Type B pancreatic cell (in vitro differentiated cells): ENCODE measurements around the gene MBTD1. TPM values are rescaled to one million over a fixed set of nuclear protein-coding genes. Genes with fewer than 3 reads are reported as not detected.
"Not testable (repeated sequence)": the region's sequence is repeated elsewhere in the genome, so short reads cannot be mapped to it uniquely, and the experiment has no call there.

ENCODE experiments used
- DNase-seq: peaks from one replicate; pipeline ENCODE4 v3.0.0; 2021; ENCODE audit warnings: mixed read lengths; ENCODE audit not compliant: unreplicated experiment; ENCODE audit errors: extremely low spot score
- H3K27ac Mint-ChIP-seq: 2 replicates; pipeline ENCODE4 v1.8.0; 2021; ENCODE audit warnings: mild to moderate bottlenecking, mixed read lengths
- H3K27me3 Mint-ChIP-seq: 2 replicates; pipeline ENCODE4 v1.8.0; 2021; ENCODE audit warnings: mixed read lengths
- H3K36me3 Mint-ChIP-seq: 2 replicates; pipeline ENCODE4 v1.8.0; 2021; ENCODE audit warnings: mixed read lengths
- H3K4me1 Mint-ChIP-seq: one replicate; pipeline ENCODE4 v1.8.0; 2021; ENCODE audit warnings: mixed read lengths; ENCODE audit not compliant: unreplicated experiment
- H3K4me3 Mint-ChIP-seq: 2 replicates; pipeline ENCODE4 v1.8.0; 2021; ENCODE audit warnings: mild to moderate bottlenecking, mixed read lengths
- H3K9me3 Mint-ChIP-seq: 2 replicates; pipeline ENCODE4 v1.8.0; 2021; ENCODE audit warnings: mixed read lengths
- CTCF ChIP-seq: fragments of 200-600 bp; sonication (generic); conservative IDR thresholded peaks from 2 replicates; pipeline ENCODE4 v1.5.0; 2021; ENCODE audit warnings: antibody characterized with exemption, mild to moderate bottlenecking
- total RNA-seq: library from RNA; stranded (reverse); gene quantifications from 2 replicates; pipeline ENCODE4 v1.2.1, GENCODE V29; 2021; ENCODE audit warnings: low replicate concordance

The MBTD1 gene
- total RNA-seq, 1 donor from 2014 or later = 35.9 TPM

- DNase-seq = no peak
- Mint-ChIP-seq H3K9me3 (no peaks in the 10 kb centered on the region), H3K27ac (no peak overlapping the region), H3K4me1 (no peaks in the 10 kb centered on the region), H3K4me3 (no peak overlapping the region), H3K27me3 (no peaks in the 10 kb centered on the region), H3K36me3 (peaks cover 34% of the 10 kb centered on the region)
- TF ChIP-seq CTCF = no peak
Measured at GRCh38 chr17:51287412-51287811, 27.6 kb upstream of the MBTD1 start.

- no peak overlapping the region for H3K4me3 Mint-ChIP-seq
- H3K27ac Mint-ChIP-seq = no peak overlapping the region
- H3K36me3 Mint-ChIP-seq = peaks cover 34% of the 10 kb centered on the region
- no peaks in the 10 kb centered on the region for H3K4me1 Mint-ChIP-seq
- TF ChIP-seq CTCF = no peak
- H3K27me3 Mint-ChIP-seq = no peaks in the 10 kb centered on the region
- no peaks in the 10 kb centered on the region for H3K9me3 Mint-ChIP-seq
- DNase-seq = no peak
Measured at GRCh38 chr17:51279183-51279582, 19.3 kb upstream of the MBTD1 start.

GRCh38 chr17:51275381-51275780, 15.5 kb upstream of the MBTD1 start:
- Mint-ChIP-seq H3K4me3 (no peak overlapping the region), H3K9me3 (no peaks in the 10 kb centered on the region)
- TF ChIP-seq CTCF = no peak

GRCh38 chr17:51272812-51273211, 13.0 kb upstream of the MBTD1 start:
- TF ChIP-seq CTCF = no peak
- Mint-ChIP-seq H3K4me1 (no peaks in the 10 kb centered on the region), H3K27me3 (no peaks in the 10 kb centered on the region), H3K4me3 (no peak overlapping the region), H3K36me3 (peaks cover 20% of the 10 kb centered on the region), H3K27ac (no peak overlapping the region), H3K9me3 (no peaks in the 10 kb centered on the region)
- no peak for DNase-seq

More at GRCh38 chr17:51275381-51275780, 15.5 kb upstream of the MBTD1 start:
- Mint-ChIP-seq H3K36me3 (peaks cover 30% of the 10 kb centered on the region), H3K27me3 (no peaks in the 10 kb centered on the region), H3K4me1 (no peaks in the 10 kb centered on the region), H3K27ac (no peak overlapping the region)
- no peak for DNase-seq

- H3K27me3 Mint-ChIP-seq = no peaks in the 10 kb centered on the region
- peaks cover 20% of the 10 kb centered on the region for H3K36me3 Mint-ChIP-seq
- no peak overlapping the region for H3K4me3 Mint-ChIP-seq
- H3K27ac Mint-ChIP-seq = no peak overlapping the region
- no peak for TF ChIP-seq CTCF
- H3K4me1 Mint-ChIP-seq = no peaks in the 10 kb centered on the region
- DNase-seq = no peak
- no peaks in the 10 kb centered on the region for H3K9me3 Mint-ChIP-seq
Measured at GRCh38 chr17:51270636-51271035, 10.8 kb upstream of the MBTD1 start.

GRCh38 chr17:51269991-51270390, 10.1 kb upstream of the MBTD1 start:
- TF ChIP-seq CTCF = no peak
- Mint-ChIP-seq H3K4me3 (no peak overlapping the region), H3K27ac (no peak overlapping the region), H3K4me1 (no peaks in the 10 kb centered on the region), H3K27me3 (no peaks in the 10 kb centered on the region), H3K9me3 (no peaks in the 10 kb centered on the region), H3K36me3 (peaks cover 20% of the 10 kb centered on the region)
- DNase-seq = no peak

GRCh38 chr17:51264466-51264865, 4.6 kb upstream of the MBTD1 start:
- peaks cover 26% of the 10 kb centered on the region for H3K36me3 Mint-ChIP-seq
- not testable (repeated sequence) for DNase-seq, H3K9me3 Mint-ChIP-seq, H3K4me3 Mint-ChIP-seq, H3K27ac Mint-ChIP-seq, H3K27me3 Mint-ChIP-seq
- H3K4me1 Mint-ChIP-seq = peaks cover 17% of the 10 kb centered on the region
